IMR-90 (cell line): ENCODE results near the gene GPBAR1. TPM values are rescaled to one million over a fixed set of nuclear protein-coding genes. Genes with fewer than 3 reads are reported as not detected.

ENCODE experiments used
- USF2 ChIP-seq: fragments of 150-350 bp; IDR thresholded peaks from 2 replicates; pipeline ENCODE4 v1.6.1; 2017; ENCODE audit warnings: mild to moderate bottlenecking, antibody characterized with exemption, low read length, low read depth
- polyA plus RNA-seq, 3 experiments: library from polyadenylated mRNA; depleted of rRNA; stranded (reverse); fragments of >200 nt; gene quantifications; 2 replicates each; pipeline ENCODE4 v1.2.3, GENCODE V29; 2012; ENCODE audit warnings: low replicate concordance in 1 of 3
- total RNA-seq: library from RNA; depleted of rRNA; stranded (reverse); fragments of >200 nt; gene quantifications from 2 replicates; pipeline ENCODE4 v1.2.3, GENCODE V29; 2012

The GPBAR1 gene
- total and polyA plus RNA-seq, 2 of the 4 experiments (the other 2 are of a cell fraction), result under 0.01 to 0.21 TPM

- TF ChIP-seq USF2, result no peak
Observed at GRCh38 chr2:218291318-218292047, 30.7 kb downstream of the GPBAR1 start (continued).
